Measurements from ENCODE around the gene NEMP2.

Gene NEMP2

DNA sequence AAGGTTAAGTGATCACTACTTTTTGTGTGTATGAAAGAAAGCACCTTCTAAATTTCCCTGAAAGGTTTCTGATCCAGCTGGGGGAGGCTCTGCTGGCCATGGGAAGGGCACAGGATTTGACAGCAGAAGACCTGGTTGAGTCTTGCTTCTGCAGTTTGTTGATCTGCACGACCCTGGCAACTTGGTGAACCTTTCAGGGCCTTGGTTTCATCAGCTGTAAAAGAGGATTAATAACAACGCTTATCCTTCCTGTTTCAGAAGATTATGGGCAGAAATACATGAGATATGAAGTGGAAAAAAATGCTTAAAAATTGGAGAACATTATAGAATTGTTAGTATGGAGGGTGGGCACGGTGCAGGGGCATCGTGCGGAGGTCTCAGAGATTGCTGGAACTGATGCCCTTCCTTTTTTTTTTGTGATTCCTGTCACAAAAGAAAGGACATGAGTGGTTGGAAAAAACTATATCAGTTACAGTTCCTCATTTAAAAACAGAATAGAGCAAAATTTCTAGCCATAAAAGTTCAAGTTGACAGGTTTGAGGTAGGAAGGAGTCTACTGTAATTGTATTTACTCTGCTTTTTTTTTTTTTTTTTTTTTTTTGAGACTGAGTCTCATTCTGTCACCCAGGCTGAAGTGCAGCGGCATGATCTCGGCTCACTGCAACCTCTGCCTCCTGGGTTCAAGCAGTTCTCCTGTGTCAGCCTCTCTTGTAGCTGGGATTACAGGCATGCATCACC is 79.0 kb downstream of the NEMP2 start:
- DNase-seq, result no peak

DNA sequence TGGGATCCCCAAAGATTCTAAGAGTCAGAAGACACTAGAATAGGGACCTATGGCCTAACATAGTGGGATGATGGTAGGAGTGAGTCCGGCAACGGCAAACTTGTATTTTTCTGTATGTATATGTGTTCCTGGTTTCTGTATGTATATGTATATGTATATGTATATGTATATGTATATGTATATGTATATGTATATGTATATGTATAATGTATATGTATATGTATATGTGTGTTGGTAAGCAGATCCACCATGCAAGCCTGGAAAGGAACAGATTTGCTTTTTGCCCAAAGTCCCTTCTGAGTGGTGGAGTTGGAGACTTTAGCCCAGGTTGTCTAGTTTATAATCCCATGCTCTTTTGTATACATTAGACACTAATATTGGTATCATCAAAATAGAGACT is 79.7 kb downstream of the NEMP2 start:
- DNase-seq, result no peak
